ENCODE data around the gene SIGLEC6.
A peak's percentile ranks its signal among the peaks of the same experiment; 100 is the strongest.

The SIGLEC6 gene

DNA sequence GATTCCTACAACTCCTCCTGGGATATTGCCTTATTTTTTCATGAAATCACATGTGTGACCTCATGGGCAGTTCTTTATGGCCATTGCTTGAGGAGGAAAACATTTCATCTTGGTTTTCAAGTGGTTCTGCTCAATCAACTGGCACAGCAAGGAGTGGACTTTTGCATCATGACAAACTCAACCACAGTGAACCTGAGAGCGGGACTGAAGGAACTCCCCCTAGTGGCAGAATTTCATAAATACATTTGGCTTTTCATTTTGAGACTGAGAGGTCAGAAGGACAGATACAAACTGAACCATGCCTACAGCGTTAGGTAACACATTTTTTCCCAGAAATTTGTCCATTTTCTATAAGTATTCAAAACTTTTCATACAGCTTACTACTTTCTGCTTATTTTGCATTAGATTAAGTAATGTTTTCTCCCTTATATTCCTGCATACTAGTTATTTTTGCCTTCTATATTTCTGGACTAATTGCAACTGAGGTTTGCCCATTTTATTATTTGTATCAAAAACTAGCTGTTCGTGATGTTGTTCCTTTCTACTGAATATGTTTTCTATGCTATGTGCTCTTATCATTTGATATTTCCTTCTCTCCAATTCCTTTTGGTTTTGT is 16.5 kb downstream of the SIGLEC6 start:
- Histone ChIP-seq H3K4me1 (ENCODE audit: low read depth, poor library complexity, severe bottlenecking) (no peaks in the 10 kb centered on the region), H4K20me1 (ENCODE audit: insufficient read depth) (no peaks in the 10 kb centered on the region), H3K36me3 (ENCODE audit: insufficient read depth) (no peaks in the 10 kb centered on the region), H3K79me2 (ENCODE audit: insufficient read depth, low read depth) (no peaks in the 10 kb centered on the region), H3K27ac (no peak overlapping the region), H2AFZ (ENCODE audit: low read depth) (no peak overlapping the region), H3K4me2 (no peak overlapping the region), H3K4me3 (IDR thresholded peaks at IDR 0.05; ENCODE audit: insufficient read depth, low read depth, low read length) (no peak overlapping the region), H3K9ac (no peak overlapping the region), H3K27me3 (ENCODE audit: insufficient read depth, low read depth) (no peaks in the 10 kb centered on the region)
- TF ChIP-seq, protein P1, sequence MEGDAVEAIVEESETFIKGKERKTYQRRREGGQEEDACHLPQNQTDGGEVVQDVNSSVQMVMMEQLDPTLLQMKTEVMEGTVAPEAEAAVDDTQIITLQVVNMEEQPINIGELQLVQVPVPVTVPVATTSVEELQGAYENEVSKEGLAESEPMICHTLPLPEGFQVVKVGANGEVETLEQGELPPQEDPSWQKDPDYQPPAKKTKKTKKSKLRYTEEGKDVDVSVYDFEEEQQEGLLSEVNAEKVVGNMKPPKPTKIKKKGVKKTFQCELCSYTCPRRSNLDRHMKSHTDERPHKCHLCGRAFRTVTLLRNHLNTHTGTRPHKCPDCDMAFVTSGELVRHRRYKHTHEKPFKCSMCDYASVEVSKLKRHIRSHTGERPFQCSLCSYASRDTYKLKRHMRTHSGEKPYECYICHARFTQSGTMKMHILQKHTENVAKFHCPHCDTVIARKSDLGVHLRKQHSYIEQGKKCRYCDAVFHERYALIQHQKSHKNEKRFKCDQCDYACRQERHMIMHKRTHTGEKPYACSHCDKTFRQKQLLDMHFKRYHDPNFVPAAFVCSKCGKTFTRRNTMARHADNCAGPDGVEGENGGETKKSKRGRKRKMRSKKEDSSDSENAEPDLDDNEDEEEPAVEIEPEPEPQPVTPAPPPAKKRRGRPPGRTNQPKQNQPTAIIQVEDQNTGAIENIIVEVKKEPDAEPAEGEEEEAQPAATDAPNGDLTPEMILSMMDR (conservative IDR thresholded peaks at IDR 0.05; ENCODE audit: low read depth, low read length): peak; percentile 87

DNA sequence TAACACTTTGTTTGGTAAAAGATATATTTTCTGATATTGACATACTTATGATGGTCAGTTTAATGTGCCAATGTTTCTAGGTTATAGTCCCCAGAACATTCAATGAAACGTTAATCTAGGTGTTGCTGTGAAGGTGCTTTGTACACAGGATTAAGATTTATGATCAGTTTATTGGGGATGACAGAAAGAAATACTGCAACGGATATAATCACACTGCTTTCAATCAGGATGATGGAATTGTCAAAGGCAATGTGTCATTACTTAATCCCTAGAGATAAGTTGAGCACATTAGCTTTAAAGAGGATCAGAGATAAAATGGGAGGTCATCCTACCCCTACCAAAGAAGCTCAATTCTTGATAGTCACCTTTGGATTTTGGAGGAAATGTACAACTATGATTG is 17.5 kb downstream of the SIGLEC6 start:
- Histone ChIP-seq H3K9ac (no peak overlapping the region), H4K20me1 (ENCODE audit: insufficient read depth) (no peaks in the 10 kb centered on the region), H3K27ac (no peak overlapping the region), H3K79me2 (ENCODE audit: insufficient read depth, low read depth) (no peaks in the 10 kb centered on the region), H3K4me1 (ENCODE audit: low read depth, poor library complexity, severe bottlenecking) (no peaks in the 10 kb centered on the region), H3K4me2 (no peak overlapping the region), H3K36me3 (ENCODE audit: insufficient read depth) (no peaks in the 10 kb centered on the region), H3K4me3 (IDR thresholded peaks at IDR 0.05; ENCODE audit: insufficient read depth, low read depth, low read length) (no peak overlapping the region), H3K27me3 (ENCODE audit: insufficient read depth, low read depth) (no peaks in the 10 kb centered on the region), H2AFZ (ENCODE audit: low read depth) (no peak overlapping the region)
- TF ChIP-seq, protein P1 (conservative IDR thresholded peaks at IDR 0.05; ENCODE audit: low read depth, low read length): no peak

DNA sequence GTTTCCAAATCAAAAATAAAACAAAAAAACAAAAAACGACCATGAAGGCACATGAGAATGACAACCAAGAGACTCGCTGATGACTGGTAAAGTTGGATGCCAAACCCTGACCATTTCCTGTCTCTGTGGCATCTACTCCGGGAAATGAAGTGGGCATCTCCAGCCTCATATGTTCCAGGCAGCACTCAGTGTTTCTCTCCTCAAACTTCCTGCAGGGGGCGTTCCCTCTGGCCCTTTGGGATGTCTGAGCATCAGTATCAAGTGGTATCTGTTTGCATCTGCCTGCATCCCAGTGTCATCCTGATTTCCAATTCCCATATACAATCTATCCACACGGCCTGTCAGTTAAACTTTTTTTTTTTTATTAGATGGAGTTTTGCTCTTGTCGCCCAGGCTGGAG is 20.1 kb downstream of the SIGLEC6 start:
- Histone ChIP-seq H3K79me2 (ENCODE audit: insufficient read depth, low read depth) (no peaks in the 10 kb centered on the region), H2AFZ (ENCODE audit: low read depth) (no peak overlapping the region), H4K20me1 (ENCODE audit: insufficient read depth) (no peaks in the 10 kb centered on the region), H3K36me3 (ENCODE audit: insufficient read depth) (no peaks in the 10 kb centered on the region), H3K4me2 (no peak overlapping the region), H3K27me3 (ENCODE audit: insufficient read depth, low read depth) (no peaks in the 10 kb centered on the region), H3K4me3 (IDR thresholded peaks at IDR 0.05; ENCODE audit: insufficient read depth, low read depth, low read length) (no peak overlapping the region), H3K4me1 (ENCODE audit: low read depth, poor library complexity, severe bottlenecking) (no peaks in the 10 kb centered on the region), H3K9ac (no peak overlapping the region), H3K27ac (no peak overlapping the region)
- TF ChIP-seq, protein P1 (conservative IDR thresholded peaks at IDR 0.05; ENCODE audit: low read depth, low read length): no peak

GRCh38 chr19:51509823-51510660 is 21.4 kb downstream of the SIGLEC6 start:
- Histone ChIP-seq H3K4me1 (ENCODE audit: low read depth, poor library complexity, severe bottlenecking) (no peaks in the 10 kb centered on the region), H3K36me3 (ENCODE audit: insufficient read depth) (no peaks in the 10 kb centered on the region), H3K27ac (no peak overlapping the region), H3K4me3 (IDR thresholded peaks at IDR 0.05; ENCODE audit: insufficient read depth, low read depth, low read length) (no peak overlapping the region), H3K27me3 (ENCODE audit: insufficient read depth, low read depth) (no peaks in the 10 kb centered on the region), H2AFZ (ENCODE audit: low read depth) (no peak overlapping the region), H3K4me2 (no peak overlapping the region), H4K20me1 (ENCODE audit: insufficient read depth) (no peaks in the 10 kb centered on the region), H3K9ac (no peak overlapping the region), H3K79me2 (ENCODE audit: insufficient read depth, low read depth) (no peaks in the 10 kb centered on the region)
- TF ChIP-seq, protein P1 (conservative IDR thresholded peaks at IDR 0.05; ENCODE audit: low read depth, low read length): no peak

Measured in KMS-11 (cell line).